HG02943 (cell line): Measurements from ENCODE around the gene PLIN5.

Experiments used
- ATAC-seq: cut with Tn5 transposase; IDR thresholded peaks from one replicate; pipeline ENCODE4 v1.9.1; 2021; ENCODE audit warnings: mild to moderate bottlenecking, low read depth, moderate library complexity; ENCODE audit not compliant: unreplicated experiment

PLIN5 gene, protein sequence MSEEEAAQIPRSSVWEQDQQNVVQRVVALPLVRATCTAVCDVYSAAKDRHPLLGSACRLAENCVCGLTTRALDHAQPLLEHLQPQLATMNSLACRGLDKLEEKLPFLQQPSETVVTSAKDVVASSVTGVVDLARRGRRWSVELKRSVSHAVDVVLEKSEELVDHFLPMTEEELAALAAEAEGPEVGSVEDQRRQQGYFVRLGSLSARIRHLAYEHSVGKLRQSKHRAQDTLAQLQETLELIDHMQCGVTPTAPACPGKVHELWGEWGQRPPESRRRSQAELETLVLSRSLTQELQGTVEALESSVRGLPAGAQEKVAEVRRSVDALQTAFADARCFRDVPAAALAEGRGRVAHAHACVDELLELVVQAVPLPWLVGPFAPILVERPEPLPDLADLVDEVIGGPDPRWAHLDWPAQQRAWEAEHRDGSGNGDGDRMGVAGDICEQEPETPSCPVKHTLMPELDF

DNA sequence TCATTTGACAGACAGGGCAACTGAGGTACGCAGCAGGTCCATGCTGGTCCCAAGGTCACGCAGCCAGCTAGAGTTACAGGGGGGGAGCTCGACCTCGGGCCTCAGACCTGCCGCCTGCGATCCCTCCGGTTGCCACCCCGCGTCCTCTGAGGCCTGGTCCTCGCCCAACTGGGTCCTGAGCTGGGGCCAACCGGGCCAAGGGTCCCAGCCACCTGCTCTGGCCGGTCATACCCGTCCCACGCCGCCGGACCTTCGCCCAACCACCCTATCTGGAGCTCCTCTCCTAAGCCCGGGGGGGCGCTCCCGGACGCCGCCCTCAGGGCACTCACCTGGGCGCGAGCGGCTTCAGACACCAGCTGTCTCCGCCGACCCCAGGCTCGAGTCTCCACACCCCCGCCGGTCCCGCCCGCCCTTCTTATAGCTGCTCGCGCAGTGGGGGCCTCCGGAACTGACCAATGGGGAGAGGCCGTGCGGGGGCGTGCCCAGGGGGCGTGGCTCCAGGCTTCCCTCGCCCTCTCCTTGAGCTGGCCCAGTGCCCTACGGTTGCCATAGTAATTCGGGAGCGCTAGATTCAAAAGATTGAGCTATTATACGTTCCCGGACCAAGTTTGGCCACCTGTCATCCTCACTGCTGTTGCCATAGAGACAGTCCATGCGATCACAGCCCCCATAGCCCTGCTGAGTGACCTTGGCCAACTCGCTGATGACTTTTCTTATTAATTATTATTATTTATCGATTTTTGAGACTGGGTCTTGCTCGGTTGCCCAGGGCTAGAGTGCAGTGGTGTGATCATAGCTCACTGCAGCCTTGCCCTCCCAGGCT lies at the start of gene PLIN5:
TSS of gene PLIN5 (minus strand) at position 389 of the 823 bp plus-strand sequence. CDS start 1,150 bp downstream, outside the sequence.
- ATAC-seq, result no peak

DNA sequence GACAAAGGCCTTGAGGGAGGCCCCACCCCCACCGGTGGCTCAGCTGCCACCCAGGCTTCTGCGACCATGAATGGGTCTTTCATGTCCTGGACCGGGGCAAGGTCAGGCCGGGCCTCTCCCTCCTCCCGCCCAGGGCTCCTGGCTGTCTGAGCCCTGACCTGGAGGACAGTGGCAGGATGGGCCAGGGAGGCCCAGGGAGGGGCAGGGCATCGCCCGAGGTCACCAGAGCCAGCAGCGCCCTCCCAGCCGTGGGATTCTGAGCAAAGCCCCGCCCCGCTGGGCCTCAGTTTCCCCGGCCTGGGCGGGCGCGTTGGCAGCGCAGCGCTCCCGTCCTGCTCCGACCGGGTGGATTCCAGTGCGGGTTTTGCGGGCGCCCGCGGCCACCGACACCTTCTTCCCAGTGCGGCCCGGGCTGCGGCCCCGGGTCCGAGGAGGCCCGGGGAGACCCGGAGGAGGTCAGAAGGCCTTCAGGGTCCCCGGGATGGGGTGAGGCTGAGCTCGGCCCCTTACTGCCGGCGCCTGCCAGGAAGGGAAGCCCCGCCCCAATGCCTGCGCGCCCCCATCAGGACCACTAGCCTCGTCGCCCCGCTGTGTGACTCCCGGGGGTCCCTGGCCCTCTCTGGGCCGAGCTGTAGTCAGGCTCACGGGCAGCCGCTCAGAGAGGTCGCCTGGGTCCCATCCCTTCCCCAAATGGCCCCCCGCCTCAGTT lies 49.1 kb upstream of the PLIN5 start:
- no peak for ATAC-seq

DNA sequence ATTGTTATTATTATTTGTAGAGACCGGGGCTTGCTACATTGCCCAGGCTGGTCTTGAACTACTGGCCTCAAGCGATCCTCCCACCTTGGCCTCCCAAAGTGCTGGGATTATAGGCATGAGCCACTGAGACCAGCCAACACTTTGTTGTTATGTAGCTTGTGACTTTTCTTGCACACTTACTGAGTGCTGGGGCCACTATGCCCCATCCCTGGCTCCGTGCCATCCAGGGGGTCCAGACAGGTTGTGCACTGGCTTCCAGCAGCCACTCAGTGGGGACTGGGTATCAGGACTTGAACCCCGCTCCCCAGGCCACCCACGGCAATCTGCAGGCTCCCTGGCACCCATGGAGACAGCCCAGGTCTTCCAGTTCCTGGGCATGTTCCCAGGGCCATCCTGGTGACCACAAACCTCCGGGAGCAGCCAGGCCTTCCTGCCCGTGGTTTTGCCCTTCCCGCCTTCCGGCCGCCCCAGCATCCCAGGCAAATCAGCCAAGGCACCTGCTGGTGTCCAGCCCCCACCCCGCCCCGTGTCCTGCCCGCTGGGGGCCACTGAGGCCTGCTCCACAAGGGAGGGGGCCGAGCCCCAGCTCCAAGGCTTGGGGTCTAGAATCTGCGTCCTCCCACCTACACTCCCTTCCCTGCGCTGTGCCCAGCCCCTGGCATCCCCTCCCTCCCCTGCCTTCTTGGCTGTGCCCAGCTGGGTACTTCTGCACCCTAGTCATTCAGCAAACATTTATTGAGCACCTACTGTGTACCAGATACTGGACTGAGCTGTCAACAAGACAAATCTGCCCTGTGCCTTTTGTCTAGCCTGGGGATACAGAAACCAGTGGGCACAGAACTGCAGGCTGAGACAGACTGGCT lies 48.2 kb upstream of the PLIN5 start:
- no peak for ATAC-seq

DNA sequence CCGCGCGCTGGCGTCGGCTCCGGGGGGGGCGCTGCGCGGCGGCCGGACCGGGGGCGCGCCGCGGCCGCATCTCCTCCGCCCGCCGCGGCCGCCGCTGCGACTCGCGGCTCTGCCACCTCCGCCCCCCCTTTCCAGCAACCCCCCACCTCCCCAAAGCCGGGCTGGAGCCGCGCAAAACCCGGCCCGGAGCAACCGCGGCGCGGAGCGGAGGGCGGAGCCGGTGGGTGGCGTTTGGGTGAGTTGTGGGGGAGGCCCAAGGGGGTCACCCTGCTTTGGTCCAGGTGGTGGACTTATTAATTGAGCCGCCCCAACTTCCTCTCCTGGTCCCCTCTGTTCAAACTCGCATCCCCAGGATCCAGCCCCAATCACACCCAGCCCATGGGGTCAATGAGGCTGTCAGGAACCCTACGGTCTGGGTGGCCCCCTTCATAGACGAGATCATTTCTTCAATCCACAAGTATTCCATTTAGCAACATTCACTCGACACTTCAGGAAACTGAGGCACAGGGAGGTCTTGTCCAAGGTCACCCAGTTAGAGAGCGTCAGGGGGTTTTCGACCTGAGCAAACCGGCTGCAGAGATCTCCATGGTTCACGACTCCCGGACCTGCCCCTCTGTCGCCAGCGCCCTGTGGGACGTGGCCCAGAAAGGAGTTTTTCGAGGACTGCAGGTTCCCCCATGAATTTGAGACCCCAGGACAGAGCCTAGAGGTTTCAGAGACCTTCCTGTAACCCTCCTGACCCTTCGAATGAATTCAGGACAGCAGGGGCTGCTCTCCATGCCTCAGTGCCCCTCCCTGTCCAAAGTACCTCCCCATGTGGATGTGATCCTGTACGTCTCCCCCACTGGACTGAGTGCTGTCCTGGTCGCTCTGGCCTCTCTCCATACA lies 46.9 kb upstream of the PLIN5 start:
- ATAC-seq, result no peak

DNA sequence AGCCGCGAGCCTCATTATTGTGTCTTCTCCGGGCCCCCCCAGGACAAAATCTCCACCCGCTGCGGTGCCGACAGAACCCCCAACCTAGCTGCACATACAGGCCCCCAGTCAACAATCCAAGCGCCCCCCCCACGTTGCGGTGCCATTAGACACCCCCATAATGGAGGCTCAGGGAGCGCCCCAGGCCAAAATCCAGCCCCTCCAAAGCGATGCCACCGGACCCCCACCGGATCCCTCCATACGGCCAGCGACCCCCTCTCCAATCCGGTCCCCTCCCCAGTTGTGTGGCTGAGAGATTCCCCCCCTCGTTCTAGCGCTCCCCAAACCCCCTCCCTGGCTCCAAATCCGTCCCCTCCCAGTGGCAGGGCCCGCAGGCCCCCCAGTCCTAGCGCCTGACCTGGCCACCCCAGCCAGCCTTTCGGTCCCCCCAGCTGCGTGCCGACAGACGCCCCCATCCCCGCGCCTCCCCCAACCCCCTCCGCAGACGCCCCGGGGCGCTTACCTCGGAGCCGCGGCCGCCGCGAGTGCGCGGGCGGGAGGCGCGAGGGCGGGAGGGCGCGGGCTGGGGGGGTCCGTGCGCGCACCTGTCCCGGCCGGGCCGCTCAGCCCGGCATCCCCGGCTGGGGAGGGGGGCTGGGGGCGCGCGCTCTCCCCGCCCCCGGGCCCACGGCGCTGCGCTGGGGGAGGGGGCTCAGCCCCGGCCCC lies 46.1 kb upstream of the PLIN5 start:
- no peak for ATAC-seq

DNA sequence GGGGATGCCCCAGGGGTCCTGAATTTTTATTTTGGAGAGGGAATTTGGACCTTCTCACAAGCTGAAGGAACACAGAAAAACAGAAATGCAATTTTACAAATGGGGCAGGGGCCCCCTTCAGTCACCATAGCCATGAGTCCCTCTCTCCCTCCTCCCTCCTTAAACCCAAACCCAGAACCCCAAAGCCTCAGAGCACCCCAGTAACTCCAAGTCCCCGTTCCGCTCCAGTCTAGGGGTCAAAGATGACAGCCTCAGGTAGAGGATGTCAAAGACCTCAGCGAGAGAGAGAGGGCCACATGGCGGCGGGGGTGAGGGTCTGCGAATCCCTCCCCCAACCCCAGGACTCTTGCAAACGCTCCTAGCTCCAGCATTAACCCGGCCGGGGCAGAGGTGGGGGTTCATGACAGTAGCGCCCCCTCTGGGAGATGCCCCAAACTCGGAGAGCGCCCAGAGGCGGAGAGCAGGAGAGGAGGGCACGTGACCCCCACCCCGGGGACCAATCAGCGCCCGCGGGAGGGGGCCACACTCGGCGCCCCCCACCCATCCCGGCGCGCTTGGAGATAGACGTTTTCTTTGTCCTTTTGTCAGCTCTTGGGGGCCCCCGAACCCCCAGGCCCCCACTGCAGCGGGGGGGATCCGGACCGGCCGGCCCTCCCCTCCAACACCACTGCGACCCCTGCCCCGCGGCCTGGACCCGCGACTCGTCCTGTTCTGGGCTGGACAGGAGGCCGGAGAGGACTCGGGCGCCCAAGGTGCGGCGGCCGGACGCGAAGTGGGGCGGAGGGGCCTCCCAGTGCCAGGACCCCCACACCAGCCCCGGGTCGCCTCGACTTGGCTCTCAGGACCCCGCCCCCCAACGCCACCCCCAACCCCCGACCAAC lies 45.2 kb upstream of the PLIN5 start:
- no peak for ATAC-seq

DNA sequence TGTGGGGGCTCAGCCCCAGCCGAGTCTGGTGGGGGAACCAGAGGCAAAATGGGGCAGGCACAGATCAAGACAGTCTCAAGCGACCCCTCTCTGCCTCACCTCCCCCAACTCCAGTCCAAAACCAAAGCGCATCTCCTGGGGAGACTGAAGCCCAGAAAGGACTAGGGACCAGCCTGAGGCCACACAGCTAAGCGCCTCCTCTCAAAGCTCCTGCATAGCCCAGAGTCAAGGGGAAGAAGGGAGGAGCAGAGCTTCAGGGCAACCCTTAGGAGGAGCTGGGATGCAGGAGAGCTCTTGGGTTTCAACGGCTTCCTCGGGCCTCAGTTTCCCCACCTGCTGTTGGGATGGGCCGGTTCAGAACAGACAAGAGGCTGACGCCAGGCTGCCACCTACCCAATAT lies 44.4 kb upstream of the PLIN5 start:
- no peak for ATAC-seq

DNA sequence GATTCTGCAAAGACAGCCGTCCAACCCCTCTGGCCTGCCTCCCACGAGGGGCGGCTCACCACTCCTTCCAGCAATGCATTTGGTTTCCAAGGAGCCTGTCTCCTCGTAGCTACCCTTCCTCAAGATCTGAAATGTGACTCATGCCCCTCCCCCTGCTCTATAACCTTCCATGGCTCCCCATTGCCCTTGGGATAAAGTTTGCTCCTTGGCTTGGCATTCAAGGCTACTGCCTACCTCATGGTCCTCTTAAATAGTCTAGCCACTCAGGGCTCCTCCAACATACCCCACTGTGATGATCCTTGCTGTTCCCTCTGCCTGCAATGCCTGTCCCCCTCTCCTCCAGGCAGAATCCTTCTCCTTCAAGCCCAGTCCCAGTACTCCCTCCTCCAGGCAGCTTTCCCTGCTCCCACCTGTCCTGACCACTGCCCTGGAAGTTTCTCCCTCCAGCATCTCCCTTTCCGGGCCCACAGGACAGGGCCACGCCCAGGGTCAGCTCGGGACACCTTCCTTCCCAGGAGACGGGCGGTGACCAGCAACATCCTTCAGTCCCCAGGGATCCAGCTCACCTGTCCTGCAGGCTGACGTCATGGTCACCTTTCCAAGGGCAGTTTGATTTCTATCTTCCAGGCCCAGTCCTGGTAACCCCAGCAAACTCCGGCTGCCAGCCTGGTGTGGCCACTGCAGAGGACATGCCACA lies 43.7 kb upstream of the PLIN5 start:
- ATAC-seq, result no peak

DNA sequence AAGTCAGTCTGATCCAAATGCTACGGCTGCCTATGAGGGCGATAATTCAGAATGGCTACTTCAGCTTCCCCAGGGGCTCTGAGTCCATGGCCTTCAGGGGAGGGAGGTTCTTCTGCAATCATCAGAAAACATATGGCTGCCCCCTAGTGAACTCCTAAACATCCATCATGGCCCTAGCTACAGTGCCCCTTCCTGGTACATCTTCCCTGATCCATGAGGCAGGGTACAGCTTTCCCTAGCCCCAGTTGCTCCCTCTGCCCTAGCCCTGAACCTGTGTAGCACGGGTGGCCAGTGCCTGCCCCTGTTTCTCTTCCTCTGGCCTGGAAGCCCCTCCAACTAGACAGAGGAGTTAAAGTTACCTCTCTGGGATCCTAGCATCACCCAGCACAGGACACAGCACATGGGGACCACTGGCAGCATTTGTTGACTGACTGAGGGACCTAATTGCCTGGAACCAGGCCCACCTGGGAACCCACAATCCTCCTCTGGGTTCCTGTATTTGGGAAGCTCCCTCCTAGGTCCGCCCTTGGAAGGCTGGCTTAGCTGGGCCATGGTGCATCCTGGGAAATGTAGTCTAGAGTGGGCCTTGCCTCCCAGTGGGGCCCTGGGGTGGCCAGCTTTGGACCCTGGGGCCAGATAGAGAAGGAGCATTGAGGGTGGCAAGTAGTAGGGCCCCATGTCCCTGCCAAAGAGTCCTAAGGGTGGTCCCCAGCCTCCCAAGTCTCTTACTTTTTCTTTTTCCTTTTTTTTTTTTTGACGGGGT lies 42.2 kb upstream of the PLIN5 start:
- ATAC-seq, result no peak

DNA sequence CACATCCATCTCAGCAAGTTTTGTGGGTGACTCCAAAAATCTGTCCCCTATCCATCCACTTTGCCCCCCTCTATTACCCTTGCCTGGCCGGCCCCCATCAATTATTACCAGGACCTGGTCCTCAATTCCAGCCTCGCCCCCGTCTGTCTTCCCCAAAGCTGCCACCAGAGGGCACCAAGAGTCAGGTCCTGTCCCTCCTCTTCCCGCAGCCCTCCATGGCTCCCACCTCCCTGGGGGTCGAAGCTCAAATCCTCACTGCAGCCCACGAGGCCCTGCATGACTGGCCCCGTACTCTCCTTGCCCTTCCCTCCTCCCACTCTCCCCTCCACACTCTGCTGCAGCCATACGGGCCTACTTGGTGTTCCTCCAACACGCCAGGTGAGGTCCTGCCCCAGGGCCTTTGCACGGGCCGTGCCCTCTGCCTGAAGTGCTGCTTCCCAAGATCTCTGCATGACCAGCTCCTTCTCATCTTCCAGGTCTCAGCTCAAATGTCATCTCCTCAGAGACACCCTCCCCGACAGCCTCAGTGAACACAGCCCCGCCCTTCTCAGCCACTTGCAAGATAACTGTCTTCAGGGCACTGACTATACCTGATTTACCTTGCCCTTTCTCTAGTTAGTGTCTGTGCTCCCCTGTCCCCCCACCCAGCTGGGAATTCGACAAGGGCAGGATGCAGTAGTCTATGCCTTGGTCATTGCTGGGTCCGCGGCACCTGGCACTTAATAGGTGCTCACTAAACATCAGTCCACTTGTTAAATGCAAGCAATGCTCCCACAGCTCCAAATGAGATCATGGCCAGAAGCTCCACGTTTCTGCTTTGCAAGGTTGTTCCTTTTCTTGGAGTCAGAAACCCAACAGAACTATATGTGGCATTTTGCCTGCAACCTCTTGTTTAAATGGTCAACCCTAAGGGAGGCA lies 41.3 kb upstream of the PLIN5 start:
- ATAC-seq, result no peak

DNA sequence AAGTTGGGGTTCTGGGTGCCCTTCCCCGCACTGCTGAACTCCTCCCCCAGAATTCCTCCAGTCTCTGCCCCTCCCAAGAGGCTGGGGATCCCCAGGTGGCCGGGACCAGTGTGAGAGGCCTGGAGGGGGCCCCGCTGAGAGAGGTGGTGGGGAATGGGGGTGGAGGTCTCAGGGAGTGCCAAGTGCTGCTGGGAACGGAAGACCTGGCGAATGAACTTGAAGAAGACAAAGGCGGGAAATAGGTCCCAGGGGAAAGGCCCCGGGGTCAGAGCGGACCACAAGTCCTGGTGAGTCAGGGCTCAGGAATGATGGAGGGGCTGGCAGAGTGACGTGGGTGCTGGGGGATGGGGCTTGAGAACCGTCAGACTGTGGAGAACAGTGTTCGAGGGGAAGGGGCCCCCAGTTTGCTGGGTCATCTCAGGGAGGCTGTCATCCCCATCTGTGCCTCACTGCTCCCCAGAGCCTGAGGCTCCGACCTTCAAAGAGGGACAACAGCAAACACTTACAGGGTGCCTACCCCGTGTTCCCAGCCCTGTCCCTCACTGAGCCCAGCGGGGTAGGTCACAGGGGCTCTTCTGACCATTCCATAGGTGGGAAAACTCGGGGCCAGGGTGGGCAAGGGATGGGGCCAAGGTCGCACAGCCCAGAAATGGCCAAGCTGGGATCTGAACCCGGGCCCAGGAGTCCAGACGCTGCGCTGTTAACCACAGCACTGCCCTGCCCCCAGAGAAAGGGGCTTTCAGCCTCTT lies 40.4 kb upstream of the PLIN5 start:
- ATAC-seq, result no peak

DNA sequence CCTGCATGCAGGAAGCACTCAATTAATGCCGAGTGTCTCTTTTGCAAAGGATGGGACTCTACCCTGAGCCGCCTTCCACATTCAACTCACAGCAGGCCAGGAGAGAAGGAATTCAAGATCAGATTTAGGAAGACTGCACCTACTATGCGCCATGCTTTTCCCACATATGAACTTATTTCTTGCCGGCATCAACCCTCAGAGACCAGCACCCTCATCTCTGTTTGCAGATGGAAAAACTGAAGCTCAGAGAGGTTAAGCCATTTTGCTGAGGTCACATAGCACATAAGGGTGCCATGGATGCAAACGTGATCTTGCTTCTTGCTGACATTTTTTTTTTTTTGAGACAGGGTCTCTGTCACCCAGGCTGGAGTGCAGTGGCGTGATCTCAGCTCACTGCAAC lies 38.7 kb upstream of the PLIN5 start:
- ATAC-seq, result no peak

DNA sequence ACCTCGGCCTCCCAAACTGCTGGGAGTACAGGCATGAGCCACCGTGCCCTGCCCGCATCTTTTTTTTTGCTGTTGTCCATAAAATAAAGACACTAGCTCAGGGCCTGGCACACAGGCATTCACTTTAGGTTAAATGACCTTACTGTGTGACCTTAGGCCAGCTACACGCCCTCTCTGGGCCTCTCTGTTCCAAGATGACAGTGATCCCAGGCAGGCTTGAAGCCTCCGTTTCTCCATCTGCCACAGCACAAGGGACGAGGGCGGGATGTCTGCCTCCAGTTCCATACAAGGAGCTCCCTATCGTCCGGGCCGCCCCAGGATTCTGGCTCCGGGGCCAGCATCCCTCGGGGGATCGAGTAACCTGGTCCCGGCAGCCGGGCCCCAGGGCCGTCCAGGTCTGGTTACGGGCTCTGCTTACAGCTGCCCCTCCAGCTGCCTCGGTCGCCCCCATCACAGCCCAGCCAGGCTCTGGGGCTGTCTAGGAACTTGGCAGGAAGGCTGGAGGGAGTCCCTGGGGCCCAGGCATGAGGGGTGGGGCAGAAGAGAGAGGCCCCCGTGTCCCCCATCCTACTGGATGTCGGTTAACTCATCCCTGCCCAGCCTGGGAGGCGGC lies 36.4 kb upstream of the PLIN5 start:
- ATAC-seq, result no peak

DNA sequence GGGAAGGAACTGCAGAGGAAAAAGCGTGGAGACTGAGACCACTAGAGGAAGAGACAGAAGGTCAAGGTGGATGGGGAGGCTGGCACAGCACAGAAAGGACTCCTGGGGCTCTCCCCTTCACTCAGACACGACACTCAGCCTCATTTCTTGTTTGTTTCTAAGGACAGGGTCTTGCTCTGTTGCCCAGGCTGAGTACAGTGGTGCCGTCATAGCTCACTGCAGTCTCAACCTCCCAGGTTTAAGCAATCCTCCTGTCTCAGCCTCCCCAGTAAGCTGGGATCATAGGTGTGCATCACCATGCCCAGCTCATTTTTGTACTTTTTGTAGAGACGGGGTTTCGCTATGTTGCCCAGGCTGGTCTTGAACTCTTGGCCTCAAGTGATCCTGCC lies 35.9 kb upstream of the PLIN5 start:
- ATAC-seq, result no peak
